Muscle layer of colon (tissue), 2 donors: Measurements from ENCODE around the gene COBL.

Source experiments
- H3K27ac ChIP-seq: one replicate; pipeline ENCODE4 v1.7.0; 2013; ENCODE audit warnings: low read depth, mild to moderate bottlenecking, low read length, moderate library complexity
- H3K27me3 ChIP-seq, 2 donors: one replicate each; pipeline ENCODE4 v1.7.0; 2013; ENCODE audit warnings: low read length in 2 of 2, mild to moderate bottlenecking in 2 of 2; ENCODE audit not compliant: insufficient read depth in 2 of 2, control insufficient read depth in 1 of 2
- H3K36me3 ChIP-seq: one replicate; pipeline ENCODE4 v1.7.0; 2013; ENCODE audit warnings: mild to moderate bottlenecking, low read length; ENCODE audit not compliant: insufficient read depth
- H3K4me1 ChIP-seq: one replicate; pipeline ENCODE4 v1.7.0; 2013; ENCODE audit warnings: mild to moderate bottlenecking, low read length; ENCODE audit not compliant: insufficient read depth
- H3K4me3 ChIP-seq, 2 donors: one replicate each; pipeline ENCODE4 v1.7.0; 2013; ENCODE audit warnings: low read length in 2 of 2, low read depth in 1 of 2, mild to moderate bottlenecking in 1 of 2, moderate library complexity in 1 of 2
- H3K9ac ChIP-seq: one replicate; pipeline ENCODE4 v1.7.0; 2013; ENCODE audit warnings: low read length
- H3K9me3 ChIP-seq: one replicate; pipeline ENCODE4 v1.7.0; 2013; ENCODE audit warnings: mild to moderate bottlenecking, low read length
- donor health status: abdominal sarcoma.
- donor health status: Adenocarcinoma of cecum.

The COBL gene

GRCh38 chr7:51299391-51300133 lies 17.0 kb downstream of the COBL start:
- Histone ChIP-seq H3K27ac (no peak overlapping the region), H3K4me3 (no peak overlapping the region), H3K4me1 (no peaks in the 10 kb centered on the region), H3K27me3 (no peaks in the 10 kb centered on the region), H3K9me3 (no peaks in the 10 kb centered on the region), H3K9ac (no peak overlapping the region), H3K36me3 (no peaks in the 10 kb centered on the region)

- no peaks in the 10 kb centered on the region for H3K27me3 ChIP-seq
- no peak overlapping the region for H3K9ac ChIP-seq
- no peaks in the 10 kb centered on the region for H3K4me1 ChIP-seq
- no peak overlapping the region for H3K4me3 ChIP-seq
- H3K36me3 ChIP-seq: no peaks in the 10 kb centered on the region
- H3K9me3 ChIP-seq: no peaks in the 10 kb centered on the region
- no peak overlapping the region for H3K27ac ChIP-seq
Measured at GRCh38 chr7:51298912-51299311, 17.7 kb downstream of the COBL start.

- no peaks in the 10 kb centered on the region for H3K9me3 ChIP-seq
Measured at GRCh38 chr7:51297986-51298385, 18.6 kb downstream of the COBL start.

GRCh38 chr7:51295440-51296245 lies 21.0 kb downstream of the COBL start:
- H3K9me3 ChIP-seq: no peaks in the 10 kb centered on the region
- H3K27me3 ChIP-seq: no peaks in the 10 kb centered on the region
- no peaks in the 10 kb centered on the region for H3K36me3 ChIP-seq
- H3K4me1 ChIP-seq: no peaks in the 10 kb centered on the region
- H3K4me3 ChIP-seq: no peak overlapping the region
- H3K27ac ChIP-seq: no peak overlapping the region
- no peak overlapping the region for H3K9ac ChIP-seq

More at GRCh38 chr7:51297986-51298385, 18.6 kb downstream of the COBL start:
- H3K27me3 ChIP-seq: no peaks in the 10 kb centered on the region
- H3K4me1 ChIP-seq: no peaks in the 10 kb centered on the region
- no peak overlapping the region for H3K4me3 ChIP-seq
- H3K27ac ChIP-seq: no peak overlapping the region
- no peak overlapping the region for H3K9ac ChIP-seq
- no peaks in the 10 kb centered on the region for H3K36me3 ChIP-seq

- Histone ChIP-seq H3K27me3 (no peaks in the 10 kb centered on the region), H3K9me3 (no peaks in the 10 kb centered on the region), H3K4me1 (no peaks in the 10 kb centered on the region), H3K9ac (no peak overlapping the region), H3K4me3 (no peak overlapping the region), H3K36me3 (no peaks in the 10 kb centered on the region), H3K27ac (no peak overlapping the region)
Measured at GRCh38 chr7:51292596-51292995, 24.0 kb downstream of the COBL start.

GRCh38 chr7:51290702-51291540 lies 25.7 kb downstream of the COBL start:
- Histone ChIP-seq H3K27me3 (no peaks in the 10 kb centered on the region), H3K9me3 (no peaks in the 10 kb centered on the region), H3K4me3 (no peak overlapping the region), H3K4me1 (no peaks in the 10 kb centered on the region), H3K9ac (no peak overlapping the region), H3K27ac (no peak overlapping the region), H3K36me3 (no peaks in the 10 kb centered on the region)

- Histone ChIP-seq H3K9ac (no peak overlapping the region), H3K27ac (no peak overlapping the region), H3K27me3 (no peaks in the 10 kb centered on the region), H3K9me3 (no peaks in the 10 kb centered on the region), H3K4me3 (no peak overlapping the region), H3K4me1 (no peaks in the 10 kb centered on the region), H3K36me3 (no peaks in the 10 kb centered on the region)
Measured at GRCh38 chr7:51290304-51290637, 26.3 kb downstream of the COBL start.

GRCh38 chr7:51289623-51290303 lies 26.8 kb downstream of the COBL start:
- Histone ChIP-seq H3K27ac (no peak overlapping the region), H3K4me3 (no peak overlapping the region), H3K4me1 (no peaks in the 10 kb centered on the region), H3K36me3 (no peaks in the 10 kb centered on the region), H3K27me3 (no peaks in the 10 kb centered on the region), H3K9me3 (no peaks in the 10 kb centered on the region), H3K9ac (no peak overlapping the region)

GRCh38 chr7:51288896-51289622 lies 27.6 kb downstream of the COBL start:
- H3K4me3 ChIP-seq: no peak overlapping the region
- no peak overlapping the region for H3K9ac ChIP-seq
- no peaks in the 10 kb centered on the region for H3K4me1 ChIP-seq
- H3K27me3 ChIP-seq: no peaks in the 10 kb centered on the region
- no peaks in the 10 kb centered on the region for H3K9me3 ChIP-seq
- H3K36me3 ChIP-seq: no peaks in the 10 kb centered on the region
- H3K27ac ChIP-seq: no peak overlapping the region

- H3K9ac ChIP-seq: no peak overlapping the region
Measured at GRCh38 chr7:51286401-51286800, 30.2 kb downstream of the COBL start.

More at GRCh38 chr7:51286401-51286800, 30.2 kb downstream of the COBL start:
- H3K9me3 ChIP-seq: no peaks in the 10 kb centered on the region
- H3K4me1 ChIP-seq: no peaks in the 10 kb centered on the region
- no peaks in the 10 kb centered on the region for H3K36me3 ChIP-seq
- H3K27me3 ChIP-seq: no peaks in the 10 kb centered on the region
- H3K27ac ChIP-seq: no peak overlapping the region
- no peak overlapping the region for H3K4me3 ChIP-seq
